CD8-positive, alpha-beta memory T cell (primary cell): Measurements from ENCODE around the gene BLTP2. TPM values are rescaled to one million over a fixed set of nuclear protein-coding genes. Genes with fewer than 3 reads are reported as not detected.
"Not testable (repeated sequence)": the region's sequence is repeated elsewhere in the genome, so short reads cannot be mapped to it uniquely, and the experiment has no call there.

ENCODE experiments used
- CTCF ChIA-PET: fragments of 350-600 bp; sonication (Branson Sonifier 250); formaldehyde crosslinking; loops from one replicate; lab custom pipeline; 2021; ENCODE audit warnings: antibody characterized with exemption; lab: Charles Lee
- POLR2A ChIA-PET: fragments of 350-600 bp; sonication (Branson Sonifier 250); formaldehyde crosslinking; loops from one replicate; lab custom pipeline; 2021; ENCODE audit warnings: antibody characterized with exemption; lab: Charles Lee
- DNase-seq, 5 donors: peaks; one replicate each; pipeline versions ENCODE4 v3.0.0 to v3.0.0-alpha.2; 2020 to 2022; ENCODE audit warnings: mixed read lengths in 1 of 5
- H3K27ac ChIP-seq: one replicate; pipeline ENCODE4 v1.7.0; 2013; ENCODE audit warnings: low read depth, mild to moderate bottlenecking, low read length, moderate library complexity
- H3K27me3 ChIP-seq: 2 replicates; pipeline ENCODE4 v1.7.0; 2013; ENCODE audit warnings: low read length, mild to moderate bottlenecking; ENCODE audit not compliant: insufficient read depth, poor library complexity, severe bottlenecking
- H3K36me3 ChIP-seq: 2 replicates; pipeline ENCODE4 v1.7.0; 2013; ENCODE audit warnings: mild to moderate bottlenecking, low read length, moderate library complexity; ENCODE audit not compliant: insufficient read depth
- H3K4me1 ChIP-seq: 2 replicates; pipeline ENCODE4 v1.7.0; 2013; ENCODE audit warnings: mild to moderate bottlenecking, low read length, moderate library complexity; ENCODE audit not compliant: insufficient read depth
- H3K4me3 ChIP-seq: 2 replicates; pipeline ENCODE4 v1.7.0; 2013; ENCODE audit warnings: mild to moderate bottlenecking, low read length
- H3K9me3 ChIP-seq: 2 replicates; pipeline ENCODE4 v1.7.0; 2013; ENCODE audit warnings: mild to moderate bottlenecking, low read length
- H3K27ac Mint-ChIP-seq, 8 donors: one replicate each; pipeline ENCODE4 v1.8.0; 2020 to 2021; ENCODE audit warnings: mixed read lengths in 8 of 8, mild to moderate bottlenecking in 6 of 8, inconsistent platforms in 3 of 8, moderate library complexity in 3 of 8
- H3K27me3 Mint-ChIP-seq, 2 donors: one replicate each; pipeline ENCODE4 v1.8.0; 2020 to 2021; ENCODE audit warnings: mixed read lengths in 2 of 2, mild to moderate bottlenecking in 1 of 2, moderate library complexity in 1 of 2
- H3K36me3 Mint-ChIP-seq, 3 donors: one replicate each; pipeline ENCODE4 v1.8.0; 2020 to 2021; ENCODE audit warnings: mixed read lengths in 3 of 3, inconsistent platforms in 1 of 3, mild to moderate bottlenecking in 1 of 3
- H3K4me1 Mint-ChIP-seq, 3 donors: one replicate each; pipeline ENCODE4 v1.8.0; 2020 to 2021; ENCODE audit warnings: mixed read lengths in 3 of 3, inconsistent platforms in 1 of 3, mild to moderate bottlenecking in 1 of 3
- H3K4me3 Mint-ChIP-seq, 7 donors: one replicate each; pipeline ENCODE4 v1.8.0; 2020 to 2021; ENCODE audit warnings: mixed read lengths in 7 of 7, mild to moderate bottlenecking in 6 of 7, moderate library complexity in 4 of 7, inconsistent platforms in 2 of 7
- H3K9me3 Mint-ChIP-seq, 5 donors: one replicate each; pipeline ENCODE4 v1.8.0; 2020 to 2022; ENCODE audit warnings: mixed read lengths in 5 of 5, mild to moderate bottlenecking in 3 of 5, moderate library complexity in 2 of 5, inconsistent platforms in 1 of 5
- polyA plus RNA-seq: library from polyadenylated mRNA; unstranded; fragments of 300-500 nt; fragmentation: Illumina TruSeq; gene quantifications from one replicate; pipeline ENCODE4 v1.2.3, GENCODE V29; 2021
- total RNA-seq, 2 experiments: library from RNA; stranded (reverse); gene quantifications; one replicate each; pipeline ENCODE4 v1.2.3, GENCODE V29; 2021

BLTP2 gene
- total and polyA plus RNA-seq, 3 experiments from 2014 or later = 44.5 to 192 (median 176) TPM

DNA sequence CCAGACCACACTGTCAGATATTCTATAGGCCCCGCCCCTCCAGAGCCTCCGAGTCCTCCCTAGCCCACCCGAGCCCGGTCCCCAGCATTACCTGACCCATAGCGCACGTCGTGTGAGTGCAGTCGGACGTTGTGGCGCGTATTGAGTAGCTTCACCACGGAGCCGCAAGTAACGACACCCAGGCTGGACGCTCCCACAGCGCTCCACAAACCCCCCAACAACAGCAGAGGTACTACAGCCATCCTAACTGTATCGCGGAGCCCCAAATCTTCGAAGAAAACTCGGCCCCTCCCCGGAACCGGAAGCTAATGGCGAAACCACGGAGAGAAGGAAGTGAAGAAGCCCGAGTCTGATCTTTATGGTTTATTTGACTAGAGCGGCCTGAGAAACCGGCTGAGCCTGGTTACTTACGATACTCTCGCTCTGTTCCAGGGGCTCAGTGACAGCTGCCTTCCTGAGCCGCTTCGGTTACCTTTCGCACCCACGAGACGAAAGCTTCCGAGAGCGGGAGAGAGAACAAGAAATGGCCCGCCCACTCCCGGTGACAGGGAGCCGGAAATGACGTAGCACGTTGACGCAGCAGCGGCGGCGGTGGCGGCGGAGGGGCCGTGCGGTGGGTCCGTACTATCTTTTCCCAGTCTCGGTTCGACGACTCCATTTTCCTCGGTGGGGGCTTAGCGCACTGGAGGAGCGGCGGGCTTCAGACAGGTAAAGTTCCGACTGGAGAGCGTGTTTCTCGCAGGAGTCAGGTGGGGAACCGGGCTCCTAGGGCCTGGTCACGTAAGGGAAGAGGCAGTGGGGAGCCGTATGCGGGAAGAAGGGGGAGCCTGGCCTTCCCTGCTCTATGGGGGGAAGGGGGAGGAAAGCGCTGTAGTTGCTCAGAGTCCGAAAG is 16.9 kb upstream of the BLTP2 start, which contains the start of the genes SDF2 and SUPT6H:
SDF2 (minus strand) TSS at position 272 of the 892 bp plus-strand sequence; CDS start at position 242, 30 bp downstream.
SUPT6H (plus strand) TSS at position 571 of the 892 bp plus-strand sequence. CDS start 11,197 bp downstream, outside the sequence.
- ChIA-PET CTCF (interaction anchor here (0.7 to 4.8 kb wide), 8 partner anchors 12 to 87 kb away, joined by 3 to 38 read pairs (median 4); partner anchors contain the start of genes BLTP2, RPL23A and TLCD1), POLR2A (interaction anchor here (0.5 to 3.1 kb wide), 8 partner anchors 10 to 231 kb away, joined by 3 to 27 read pairs (median 6); partner anchors contain the start of genes BLTP2, PROCA1 and RPL23A)
- peak within 1 kb of the TSS; percentile 97 for H3K4me3 ChIP-seq
- peak; percentile 90 to 97 (median 94) for DNase-seq
- no peaks in the 10 kb centered on the region for H3K9me3 ChIP-seq
- peaks cover 49% of the 10 kb centered on the region for H3K4me1 ChIP-seq
- H3K4me1 Mint-ChIP-seq = peaks cover 50 to 70% (median 62%) of the 10 kb centered on the region in 3 donors
- peak within 1 kb of the TSS; percentile 99 to 100 (median 100) for H3K4me3 Mint-ChIP-seq
- H3K27ac ChIP-seq = peak within 1 kb of the TSS; percentile 98
- H3K27ac Mint-ChIP-seq = peak within 1 kb of the TSS; percentile 99 to 100 (median 100)
- H3K36me3 Mint-ChIP-seq = peaks cover 0 to 65% (median 12%) of the 10 kb centered on the region in 3 donors
- no peaks in the 10 kb centered on the region for H3K27me3 Mint-ChIP-seq
- H3K9me3 Mint-ChIP-seq = no peaks in the 10 kb centered on the region
- H3K36me3 ChIP-seq = peaks cover 5% of the 10 kb centered on the region
- H3K27me3 ChIP-seq = no peaks in the 10 kb centered on the region

GRCh38 chr17:28659497-28659881 is 14.5 kb upstream of the BLTP2 start:
- peaks cover 34% of the 10 kb centered on the region for H3K4me1 ChIP-seq
- H3K9me3 ChIP-seq, H3K27me3 Mint-ChIP-seq, POLR2A ChIA-PET, H3K4me3 ChIP-seq, H3K27ac ChIP-seq, CTCF ChIA-PET, H3K27me3 ChIP-seq, DNase-seq, H3K9me3 Mint-ChIP-seq, H3K36me3 ChIP-seq: not testable (repeated sequence)
- Mint-ChIP-seq H3K36me3 (peaks cover 0 to 62% (median 7%) of the 10 kb centered on the region in 3 donors), H3K27ac (peak overlapping the region in 2 of 8 donors; percentile 17 to 58), H3K4me3 (peak overlapping the region in 5 of 7 donors; percentile 32 to 100 (median 100)), H3K4me1 (peaks cover 40 to 64% (median 53%) of the 10 kb centered on the region in 3 donors)

DNA sequence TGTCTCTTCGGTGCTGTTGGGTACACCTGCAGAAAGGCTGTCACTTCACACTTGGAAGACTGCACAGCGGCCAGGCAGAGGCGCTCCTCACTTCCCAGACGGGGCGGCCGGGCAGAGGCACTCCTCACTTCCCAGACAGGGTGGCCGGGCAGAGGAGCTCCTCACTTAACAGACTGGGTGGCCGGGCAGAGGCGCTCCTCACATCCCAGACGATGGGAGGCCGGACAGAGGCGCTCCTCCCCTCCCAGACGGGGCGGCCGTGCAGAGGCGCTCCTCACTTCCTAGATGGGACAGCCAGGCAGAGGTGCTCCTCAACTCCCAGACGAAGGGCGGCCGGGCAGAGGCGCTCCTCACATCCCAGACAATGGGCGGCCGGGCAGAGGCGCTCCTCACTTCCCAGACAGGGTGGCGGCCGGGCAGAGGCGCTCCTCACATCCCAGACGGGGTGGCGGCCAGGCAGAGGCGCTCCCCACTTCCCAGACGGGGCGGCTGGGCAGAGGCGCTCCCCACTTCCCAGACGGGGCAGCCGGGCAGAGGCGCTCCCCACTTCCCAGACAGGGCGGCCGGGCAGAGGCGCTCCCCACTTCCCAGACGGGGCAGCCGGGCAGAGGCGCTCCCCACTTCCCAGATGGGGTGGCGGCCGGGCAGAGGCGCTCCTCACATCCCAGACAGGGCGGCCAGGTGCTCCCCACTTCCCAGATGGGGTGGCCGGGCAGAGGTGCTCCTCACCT is 14.0 kb upstream of the BLTP2 start:
- H3K27me3 Mint-ChIP-seq, H3K27me3 ChIP-seq, H3K4me3 ChIP-seq, H3K9me3 Mint-ChIP-seq, CTCF ChIA-PET, H3K36me3 ChIP-seq, DNase-seq, H3K27ac ChIP-seq, H3K9me3 ChIP-seq, POLR2A ChIA-PET: not testable (repeated sequence)
- Mint-ChIP-seq H3K4me1 (peaks cover 35 to 62% (median 48%) of the 10 kb centered on the region in 3 donors), H3K27ac (peak overlapping the region in 1 of 8 donors; percentile 39), H3K36me3 (peaks cover 0 to 64% (median 4%) of the 10 kb centered on the region in 3 donors), H3K4me3 (peak overlapping the region in 1 of 7 donors; percentile 51)
- H3K4me1 ChIP-seq = peaks cover 29% of the 10 kb centered on the region

- H3K9me3 Mint-ChIP-seq, H3K36me3 ChIP-seq, H3K9me3 ChIP-seq, POLR2A ChIA-PET, H3K27me3 ChIP-seq, H3K4me3 ChIP-seq, DNase-seq, H3K27ac ChIP-seq, H3K27me3 Mint-ChIP-seq, H3K4me3 Mint-ChIP-seq: not testable (repeated sequence)
- CTCF ChIA-PET = interaction anchor here (2.5 kb wide), 1 partner anchor 11 kb away, joined by 13 read pairs; no protein-coding TSS in a partner anchor
- peaks cover 23% of the 10 kb centered on the region for H3K4me1 ChIP-seq
- Mint-ChIP-seq H3K4me1 (peaks cover 31 to 59% (median 42%) of the 10 kb centered on the region in 3 donors), H3K27ac (peak overlapping the region in 1 of 8 donors; percentile 41), H3K36me3 (peaks cover 0 to 67% (median 3%) of the 10 kb centered on the region in 3 donors)
Measured at GRCh38 chr17:28658342-28658741, 13.4 kb upstream of the BLTP2 start.

GRCh38 chr17:28657756-28658155 is 12.8 kb upstream of the BLTP2 start:
- Histone ChIP-seq H3K4me1 (peaks cover 17% of the 10 kb centered on the region), H3K9me3 (no peaks in the 10 kb centered on the region), H3K4me3 (no peak overlapping the region), H3K36me3 (no peaks in the 10 kb centered on the region), H3K27ac (no peak overlapping the region), H3K27me3 (no peaks in the 10 kb centered on the region)
- Mint-ChIP-seq H3K4me1 (peaks cover 27 to 58% (median 42%) of the 10 kb centered on the region in 3 donors), H3K9me3 (no peaks in the 10 kb centered on the region), H3K36me3 (peaks cover 0 to 67% (median 6%) of the 10 kb centered on the region in 3 donors), H3K27me3 (no peaks in the 10 kb centered on the region), H3K27ac (peak overlapping the region in 2 of 8 donors; percentile 3 to 41), H3K4me3 (peak overlapping the region in 1 of 7 donors; percentile 40)
- POLR2A ChIA-PET = no interaction called here
- CTCF ChIA-PET = interaction anchor here (2.5 kb wide), 1 partner anchor 11 kb away, joined by 13 read pairs; no protein-coding TSS in a partner anchor
- no peak for DNase-seq

GRCh38 chr17:28655160-28655559 is 10.2 kb upstream of the BLTP2 start:
- no peaks in the 10 kb centered on the region for H3K9me3 ChIP-seq
- no peak overlapping the region for H3K27ac ChIP-seq
- no peaks in the 10 kb centered on the region for H3K36me3 ChIP-seq
- H3K36me3 Mint-ChIP-seq = peaks cover 0 to 65% (median 6%) of the 10 kb centered on the region in 3 donors
- peaks cover 14 to 33% (median 23%) of the 10 kb centered on the region in 3 donors for H3K4me1 Mint-ChIP-seq
- H3K4me3 Mint-ChIP-seq = peak overlapping the region in 1 of 7 donors; percentile 50
- no peak overlapping the region for H3K4me3 ChIP-seq
- no peaks in the 10 kb centered on the region for H3K9me3 Mint-ChIP-seq
- H3K4me1 ChIP-seq = peaks cover 2% of the 10 kb centered on the region
- no peaks in the 10 kb centered on the region for H3K27me3 ChIP-seq
- ChIA-PET CTCF (interaction anchor here (1.5 kb wide), 1 partner anchor 13 kb away, joined by 3 read pairs; no protein-coding TSS in a partner anchor), POLR2A (interaction anchor here (0.6 kb wide), 1 partner anchor 46 kb away, joined by 8 read pairs; no protein-coding TSS in a partner anchor)
- H3K27me3 Mint-ChIP-seq = no peaks in the 10 kb centered on the region
- H3K27ac Mint-ChIP-seq = peak overlapping the region in 6 of 8 donors; percentile 34 to 81 (median 49)
- no peak for DNase-seq

DNA sequence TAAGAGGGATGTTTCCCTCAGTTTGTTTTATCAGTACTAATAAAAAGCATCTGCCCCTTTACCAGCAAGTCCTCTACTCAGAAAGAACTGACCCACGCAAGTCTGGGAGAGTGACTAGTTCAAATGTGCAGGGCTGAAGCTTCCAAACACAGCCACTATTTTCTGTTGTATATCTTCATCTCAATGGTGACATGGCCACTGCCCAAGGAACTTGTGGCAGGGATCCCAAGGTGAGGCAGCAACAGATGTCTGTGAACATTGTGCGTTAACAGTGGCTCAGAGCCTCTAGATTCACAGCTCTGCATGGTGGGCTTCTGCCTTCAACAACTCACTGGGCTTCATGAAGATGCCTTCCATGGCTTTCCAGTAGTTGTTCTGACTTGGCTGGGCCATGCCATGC is 3.7 kb upstream of the BLTP2 start:
- Histone ChIP-seq H3K4me3 (no peak overlapping the region), H3K27ac (no peak overlapping the region), H3K27me3 (no peaks in the 10 kb centered on the region), H3K36me3 (peaks cover 9% of the 10 kb centered on the region), H3K4me1 (peaks cover 28% of the 10 kb centered on the region), H3K9me3 (no peaks in the 10 kb centered on the region)
- Mint-ChIP-seq H3K27me3 (peaks cover 0 to 2% of the 10 kb centered on the region in 2 donors), H3K4me1 (peaks cover 28 to 38% (median 34%) of the 10 kb centered on the region in 3 donors), H3K27ac (peak overlapping the region in 3 of 8 donors; percentile 1 to 66 (median 38)), H3K9me3 (no peaks in the 10 kb centered on the region), H3K36me3 (peaks cover 0 to 54% (median 7%) of the 10 kb centered on the region in 3 donors), H3K4me3 (peak overlapping the region in 1 of 7 donors; percentile 27)
- ChIA-PET CTCF (interaction anchor here (0.8 to 1.6 kb wide), 5 partner anchors 13 to 102 kb away, joined by 3 to 6 read pairs (median 3); partner anchors contain the start of genes SDF2 and SUPT6H), POLR2A (interaction anchor here (1.4 kb wide), 1 partner anchor 62 kb away, joined by 3 read pairs; no protein-coding TSS in a partner anchor)
- DNase-seq = no peak
